Measurements from ENCODE around the gene PTPN7.

- TF ChIP-seq ZC3H11A (IDR thresholded peaks at IDR 0.05) (no peak), CTCF (IDR thresholded peaks at IDR 0.05) (no peak), MAZ (IDR thresholded peaks at IDR 0.05; ENCODE audit: borderline replicate concordance, low read depth, low read length) (no peak), EP300 (IDR thresholded peaks at IDR 0.05) (no peak), POLR2A (IDR thresholded peaks at IDR 0.05; ENCODE audit: low read length) (no peak), NR3C1 (IDR thresholded peaks at IDR 0.05) (no peak), PHF8 (IDR thresholded peaks at IDR 0.05; ENCODE audit: borderline replicate concordance, low read depth) (no peak)
Measured at GRCh38 chr1:202163281-202164270, 3.2 kb upstream of the PTPN7 start.
